Renal pelvis (tissue), 4 donors: Measurements from ENCODE around the gene DNAJA1. TPM values are rescaled to one million over a fixed set of nuclear protein-coding genes. Genes with fewer than 3 reads are reported as not detected.
A peak's percentile ranks its signal among the peaks of the same experiment; 100 is the strongest.
"Not testable (repeated sequence)": the region's sequence is repeated elsewhere in the genome, so short reads cannot be mapped to it uniquely, and the experiment has no call there.

Source experiments
- DNase-seq: peaks from one replicate; pipeline ENCODE4 v3.0.0-alpha.2; 2013
- polyA plus RNA-seq, 3 donors: library from polyadenylated mRNA; unstranded; fragments of 120-200 nt; gene quantifications; one replicate each; pipeline ENCODE4 v1.2.1, GENCODE V29; 2013; ENCODE audit not compliant: insufficient read length in 3 of 3

The DNAJA1 gene
- polyA plus RNA-seq, 3 donors, result 209 to 268 (median 237) TPM

DNA sequence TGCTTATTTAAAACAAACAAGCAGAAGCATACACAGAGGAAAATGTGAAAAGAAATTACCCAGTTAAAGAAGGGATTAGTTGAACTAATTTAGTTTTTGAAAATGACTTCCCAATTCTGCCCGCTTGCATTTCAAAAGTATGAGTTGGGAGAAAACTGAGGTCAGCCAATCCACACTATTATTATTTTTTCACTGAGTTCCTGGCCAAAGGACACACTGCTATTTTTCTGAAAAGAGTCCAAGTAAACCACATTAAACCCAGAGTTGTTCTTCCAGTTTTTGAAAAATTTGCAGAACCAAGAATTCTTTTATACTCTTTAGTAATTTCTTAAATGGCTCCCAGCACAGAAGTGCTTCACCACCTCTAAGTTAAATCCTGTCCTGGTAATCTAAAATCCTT lies 43.9 kb downstream of the DNAJA1 start:
- no peak for DNase-seq

DNA sequence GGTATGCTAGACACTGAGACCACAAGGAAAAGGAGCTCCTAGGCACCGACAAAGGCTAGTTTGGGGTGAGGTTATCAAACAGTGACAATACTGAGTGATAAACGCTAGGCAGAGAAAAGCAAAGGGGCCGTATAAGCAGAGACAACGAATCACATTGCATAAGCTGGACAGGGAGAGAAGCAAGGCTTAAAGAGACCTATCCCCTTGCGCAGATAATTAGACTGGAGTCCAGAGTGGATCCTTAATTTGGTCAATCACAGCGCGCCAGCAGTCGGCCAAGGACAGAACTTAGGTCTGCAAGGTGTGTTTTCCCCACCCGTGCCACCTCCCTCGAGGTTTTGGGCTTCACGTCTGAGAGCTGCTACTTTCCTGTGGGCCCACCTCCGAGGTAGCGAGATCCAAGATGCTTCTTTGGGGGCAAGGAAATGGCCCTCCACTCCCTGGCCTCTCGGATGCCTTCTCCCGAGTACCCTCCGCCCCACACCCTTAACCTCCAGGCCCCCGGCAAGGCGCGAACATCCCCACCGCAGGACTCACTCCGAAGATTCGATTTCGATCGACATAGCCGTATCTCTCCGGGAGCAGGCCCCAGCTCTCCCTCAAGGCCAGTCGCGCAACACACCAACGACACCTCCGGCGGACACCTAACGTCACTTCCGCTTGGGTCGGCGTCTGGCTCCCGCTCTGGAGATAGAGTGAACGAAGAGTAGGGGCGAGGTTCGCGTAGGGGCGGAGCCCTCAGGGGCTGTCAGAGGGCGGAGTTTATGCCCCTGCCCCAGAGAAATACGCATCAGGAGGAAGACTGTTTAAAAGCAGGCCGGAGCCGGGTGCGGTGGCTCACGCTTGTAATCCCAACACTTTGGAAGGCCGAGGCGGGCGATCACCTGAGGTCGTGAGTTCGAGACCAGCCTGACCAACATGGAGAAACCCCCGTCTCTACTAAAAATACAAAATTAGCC lies 51.3 kb downstream of the DNAJA1 start, which contains the start of gene SMU1:
Gene SMU1, minus strand, starts transcription at position 629 of the 959 bp plus-strand sequence. Its CDS starts 66 bp downstream, at position 563.
- peak; percentile 98 for DNase-seq

DNA sequence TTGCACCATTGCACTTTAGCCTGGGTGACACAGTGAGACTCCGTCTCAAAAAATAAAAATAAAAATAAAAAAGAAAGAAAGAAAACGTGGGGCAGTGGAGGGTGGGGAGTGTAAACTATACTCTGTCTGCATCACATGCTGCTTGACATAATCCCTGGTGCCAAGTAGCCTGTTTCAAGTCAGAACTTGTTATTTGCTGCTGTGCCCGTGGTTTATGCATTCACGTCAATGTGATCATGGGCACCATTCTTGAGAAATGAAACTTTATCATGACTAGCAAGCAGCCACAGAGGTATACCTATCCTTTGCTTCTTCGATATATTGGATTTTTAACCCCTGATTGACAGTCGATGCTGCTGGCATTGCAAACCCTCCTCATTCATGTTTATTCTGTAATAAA lies 55.5 kb downstream of the DNAJA1 start:
- DNase-seq, result no peak

DNA sequence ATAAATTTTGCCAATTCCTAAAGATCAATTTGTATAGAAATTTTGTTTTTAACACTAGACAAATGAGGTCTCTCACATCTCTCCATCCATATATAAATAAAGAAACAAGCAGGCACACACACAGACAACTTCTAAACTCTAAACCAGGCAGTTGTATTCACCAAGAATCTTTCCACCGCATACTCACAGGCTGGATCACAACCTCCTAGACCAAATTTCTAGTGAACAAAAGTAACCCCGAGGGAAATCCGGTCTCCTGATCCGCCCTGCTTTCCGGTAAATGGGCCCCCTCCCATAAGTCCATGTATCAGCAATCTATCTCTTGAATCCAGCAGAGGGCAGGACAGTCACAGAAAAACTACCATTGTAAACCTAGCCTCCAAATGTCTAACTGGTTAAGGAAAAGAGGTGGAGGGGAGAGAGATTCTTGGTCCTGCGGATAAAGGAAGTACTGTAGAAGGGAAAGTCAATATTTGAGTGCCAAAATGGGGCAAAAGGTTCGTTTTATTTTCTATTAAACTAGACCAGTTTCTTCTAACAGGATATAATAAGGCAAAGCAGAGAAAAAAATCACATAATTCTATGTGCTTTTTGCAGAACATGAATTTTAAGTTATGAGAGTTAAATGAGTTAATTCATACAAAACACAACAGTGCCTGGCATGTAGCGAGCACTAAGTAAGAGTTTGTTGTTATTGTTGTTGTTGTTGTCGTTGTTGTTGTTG lies 56.2 kb downstream of the DNAJA1 start:
- peak; percentile 90 for DNase-seq

DNA sequence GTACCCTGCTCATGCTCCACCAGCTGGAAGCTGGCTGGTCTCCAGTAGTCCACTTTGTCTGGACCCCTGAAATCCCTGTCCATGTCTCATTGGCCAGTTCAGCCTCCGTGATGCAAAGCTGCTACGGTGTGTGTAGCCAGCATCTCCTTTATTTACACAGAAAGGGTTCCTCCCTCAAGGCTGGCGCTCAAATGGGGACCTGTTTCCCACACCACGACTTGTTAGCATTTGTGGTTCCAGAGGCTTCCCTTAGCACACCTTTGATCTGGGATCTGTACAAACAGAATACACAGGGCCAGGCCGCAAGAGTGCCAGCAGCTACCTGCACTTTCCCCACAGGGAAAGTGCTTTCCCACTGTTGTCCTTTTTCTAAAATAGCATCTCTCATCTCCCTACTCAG lies 57.1 kb downstream of the DNAJA1 start:
- no peak for DNase-seq

DNA sequence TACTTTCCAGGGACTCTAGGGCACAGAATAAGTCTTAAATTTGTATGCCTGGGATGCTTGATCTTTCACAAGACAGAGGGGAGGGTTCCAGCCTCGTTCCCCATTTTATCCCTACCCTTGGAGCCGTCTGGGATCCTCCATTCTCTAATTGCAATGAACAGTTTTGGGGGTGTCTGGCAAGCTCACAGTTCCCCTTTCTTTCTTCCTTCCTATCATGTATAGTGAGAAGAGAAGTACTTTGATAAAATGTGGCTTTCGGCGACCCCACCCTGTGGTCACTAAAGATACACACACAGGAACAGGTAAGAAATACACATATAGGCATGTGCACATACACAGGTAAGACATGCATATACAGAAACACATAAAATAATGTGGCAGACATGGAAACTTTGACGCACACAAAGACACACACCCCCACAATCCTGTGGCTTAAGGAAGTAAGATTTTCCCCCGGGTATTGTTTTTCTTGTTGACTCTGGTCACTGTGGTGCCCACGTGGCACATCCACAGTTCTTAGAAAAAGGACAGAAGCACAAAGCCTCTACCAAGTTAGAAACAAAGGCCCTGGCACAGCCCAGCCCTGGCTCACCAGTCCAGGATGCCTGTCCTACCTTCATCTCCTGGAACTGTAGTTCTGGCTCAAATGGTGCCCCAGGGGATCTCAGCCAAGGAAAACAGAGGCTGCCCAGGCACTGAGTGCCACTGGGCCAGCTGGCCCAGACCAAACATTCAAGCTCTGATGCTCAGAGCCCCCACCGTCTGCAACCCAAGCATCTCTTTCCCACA lies 57.7 kb downstream of the DNAJA1 start:
- DNase-seq, result no peak

DNA sequence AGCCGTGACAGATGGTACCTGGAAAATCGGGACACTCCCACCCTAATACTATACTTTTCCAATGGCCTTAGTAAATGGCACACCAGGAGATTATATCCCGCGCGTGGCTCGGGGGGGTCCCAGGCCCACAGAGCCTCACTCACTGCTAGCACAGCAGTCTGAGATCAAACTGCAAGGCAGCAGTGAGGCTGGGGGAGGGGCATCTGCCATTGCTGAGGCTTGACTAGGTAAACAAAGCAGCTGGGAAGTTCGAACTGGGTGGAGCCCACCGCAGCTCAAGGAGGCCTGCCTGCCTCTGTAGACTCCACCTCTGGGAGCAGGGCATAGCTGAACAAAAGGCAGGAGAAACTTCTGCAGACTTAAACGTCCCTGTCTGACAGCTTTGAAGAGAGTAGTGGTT lies 60.6 kb downstream of the DNAJA1 start:
- DNase-seq, result not testable (repeated sequence)

Other genes starting within 250 kb of the DNAJA1 start
- gene TMEM215, start 241.7 kb upstream of the DNAJA1 start, polyA plus RNA-seq, result under 1 TPM; 0.05 to 0.15 (median 0.10) TPM
- 10 to 100 TPM; 43.6 to 53.1 (median 45.5) TPM for gene APTX, start 23.6 kb upstream of the DNAJA1 start, polyA plus RNA-seq
- gene SMU1, start 51.4 kb downstream of the DNAJA1 start, polyA plus RNA-seq, result 10 to 100 TPM; 24.5 to 31.8 (median 26.1) TPM
- 100 to 1,000 TPM; 105 to 127 (median 125) TPM for gene B4GALT1, start 142.1 kb downstream of the DNAJA1 start, polyA plus RNA-seq
- gene SPINK4, start 214.9 kb downstream of the DNAJA1 start, polyA plus RNA-seq, result not detected
- 10 to 100 TPM; 74.8 to 80.3 (median 77.6) TPM for gene BAG1, start 239.4 kb downstream of the DNAJA1 start, polyA plus RNA-seq
- 100 to 1,000 TPM; 105 to 112 (median 110) TPM for gene CHMP5, start 239.8 kb downstream of the DNAJA1 start, polyA plus RNA-seq